H1 (cell line): Measurements from ENCODE around the gene NHS. TPM values are rescaled to one million over a fixed set of nuclear protein-coding genes. Genes with fewer than 3 reads are reported as not detected.

Experiments used
- CTCF ChIA-PET: fragments of 300-600 bp; sonication (Branson Sonifier 250); formaldehyde crosslinking; loops from one replicate; lab custom pipeline; 2021; ENCODE audit not compliant: partially characterized antibody; lab: Charles Lee
- POLR2A ChIA-PET: fragments of 300-600 bp; sonication (Branson Sonifier 250); formaldehyde crosslinking; loops from one replicate; lab custom pipeline; 2021; ENCODE audit warnings: inconsistent platforms; ENCODE audit not compliant: partially characterized antibody; lab: Charles Lee
- DNase-seq, 2 experiments: peaks; one replicate each; pipeline versions ENCODE4 v3.0.0 to v3.0.0-alpha.2; 2010 to 2022; ENCODE audit warnings: low spot score in 2 of 2, low read depth in 1 of 2, mixed read lengths in 1 of 2
- FAIRE-seq: peaks from 2 replicates; lab custom pipeline; 2011; peaks lifted over from hg19 to GRCh38; lab: Jason Lieb, UNC
- H2AFZ ChIP-seq: 2 replicates; pipeline ENCODE4 v1.8.1; 2012; ENCODE audit warnings: low read length, inconsistent platforms
- H2AK5ac ChIP-seq: 2 replicates; pipeline ENCODE4 v1.6.1; 2013; ENCODE audit warnings: low read depth, low read length
- H2BK120ac ChIP-seq: replicated peaks from 2 replicates; pipeline ENCODE3; 2013; ENCODE audit warnings: low read depth, low read length, inconsistent platforms
- H2BK12ac ChIP-seq: 2 replicates; pipeline ENCODE4 v1.6.1; 2013; ENCODE audit warnings: low read depth, low read length
- H2BK15ac ChIP-seq: 2 replicates; pipeline ENCODE4 v1.6.1; 2013; ENCODE audit warnings: low read length
- H2BK20ac ChIP-seq: 2 replicates; pipeline ENCODE4 v1.6.1; 2013; ENCODE audit warnings: low read length
- H2BK5ac ChIP-seq: 2 replicates; pipeline ENCODE4 v1.6.1; 2013; ENCODE audit warnings: low read depth, low read length
- H3K14ac ChIP-seq: 2 replicates; pipeline ENCODE4 v1.6.1; 2013; ENCODE audit warnings: inconsistent platforms; ENCODE audit not compliant: insufficient read length
- H3K18ac ChIP-seq: 2 replicates; pipeline ENCODE4 v1.6.1; 2013; ENCODE audit warnings: low read length; ENCODE audit errors: extremely low read depth
- H3K23ac ChIP-seq: 2 replicates; pipeline ENCODE4 v1.6.1; 2013; ENCODE audit warnings: inconsistent platforms; ENCODE audit not compliant: insufficient read length
- H3K23me2 ChIP-seq: 2 replicates; pipeline ENCODE4 v1.6.1; 2013; ENCODE audit warnings: low read depth, low read length
- H3K27ac ChIP-seq: 2 replicates; pipeline ENCODE4 v1.6.1; 2011; ENCODE audit warnings: low read depth, low read length, inconsistent platforms
- H3K27me3 ChIP-seq, 4 experiments: replicated peaks in 1 of 4; 1 replicate in 1 of 4; 2 replicates in 3 of 4; pipeline versions ENCODE4 v1.6.1 to v1.8.1; 2011 to 2013; ENCODE audit warnings: low read length in 3 of 4, mild to moderate bottlenecking in 3 of 4, inconsistent platforms in 2 of 4, mixed read lengths in 2 of 4, moderate library complexity in 1 of 4; ENCODE audit not compliant: control insufficient read depth in 3 of 4, insufficient read depth in 3 of 4; ENCODE audit errors: extremely low read depth in 1 of 4
- H3K36me3 ChIP-seq, 4 experiments: 2 replicates each; pipeline versions ENCODE4 v1.6.1 to v1.8.1; 2011 to 2013; ENCODE audit warnings: mild to moderate bottlenecking in 4 of 4, low read length in 3 of 4, moderate library complexity in 2 of 4, control low read depth in 1 of 4, inconsistent platforms in 1 of 4; ENCODE audit not compliant: insufficient read depth in 4 of 4, control insufficient read depth in 2 of 4
- H3K4ac ChIP-seq: replicated peaks from 2 replicates; pipeline ENCODE3; 2013; ENCODE audit warnings: low read length, low read depth, mixed read lengths, inconsistent platforms; ENCODE audit not compliant: insufficient read length
- H3K4me1 ChIP-seq, 4 experiments: replicated peaks in 1 of 4; 1 replicate in 1 of 4; 2 replicates in 3 of 4; pipeline versions ENCODE4 v1.6.1 to v1.8.1; 2011 to 2013; ENCODE audit warnings: low read length in 3 of 4, inconsistent platforms in 2 of 4, mixed read lengths in 1 of 4; ENCODE audit not compliant: insufficient read depth in 4 of 4, control insufficient read depth in 3 of 4
- H3K4me2 ChIP-seq, 2 experiments: 2 replicates each; pipeline versions ENCODE4 v1.6.1 to v1.8.1; 2011 to 2013; ENCODE audit warnings: low read depth in 2 of 2, low read length in 2 of 2, control low read depth in 1 of 2, inconsistent platforms in 1 of 2, mild to moderate bottlenecking in 1 of 2; ENCODE audit not compliant: insufficient read depth in 1 of 2
- H3K4me3 ChIP-seq, 4 experiments: fragments of 200-600, 300-600 bp in 1 of 4; sonication (generic), shearing (Covaris generic), sonication (Bioruptor Twin) in 1 of 4; 2 replicates each; pipeline versions ENCODE4 v1.5.1 to v1.8.1; 2011 to 2016; ENCODE audit warnings: low read length in 4 of 4, low read depth in 3 of 4, control low read depth in 2 of 4, inconsistent platforms in 2 of 4, mild to moderate bottlenecking in 2 of 4, mixed read lengths in 1 of 4, moderate library complexity in 1 of 4; ENCODE audit not compliant: insufficient read depth in 2 of 4; ENCODE audit errors: extremely low read depth in 1 of 4
- H3K56ac ChIP-seq: replicated peaks from 2 replicates; pipeline ENCODE3; 2013; ENCODE audit warnings: low read depth, mild to moderate bottlenecking, mixed read lengths, low read length, inconsistent platforms; ENCODE audit not compliant: insufficient read length
- H3K79me1 ChIP-seq: 2 replicates; pipeline ENCODE4 v1.6.1; 2013; ENCODE audit warnings: low read depth, low read length, control low read depth
- H3K79me2 ChIP-seq, 2 experiments: 2 replicates each; pipeline versions ENCODE4 v1.6.1 to v1.8.1; 2012 to 2013; ENCODE audit warnings: low read length in 2 of 2, mild to moderate bottlenecking in 2 of 2, inconsistent platforms in 1 of 2; ENCODE audit not compliant: insufficient read depth in 2 of 2, control insufficient read depth in 1 of 2
- H3K9ac ChIP-seq, 4 experiments: replicated peaks in 1 of 4; 1 replicate in 1 of 4; 2 replicates in 3 of 4; pipeline versions ENCODE4 v1.6.1 to v1.8.1; 2011 to 2013; ENCODE audit warnings: low read depth in 3 of 4, low read length in 3 of 4, control low read depth in 2 of 4, mild to moderate bottlenecking in 2 of 4, moderate library complexity in 2 of 4, inconsistent platforms in 1 of 4; ENCODE audit errors: extremely low read depth in 1 of 4
- H3K9me3 ChIP-seq, 2 experiments: 2 replicates each; pipeline versions ENCODE4 v1.6.1 to v1.8.1; 2012 to 2013; ENCODE audit warnings: mild to moderate bottlenecking in 2 of 2, moderate library complexity in 2 of 2, control low read depth in 1 of 2, inconsistent platforms in 1 of 2, low read depth in 1 of 2, low read length in 1 of 2, mixed read lengths in 1 of 2; ENCODE audit not compliant: insufficient read depth in 2 of 2
- H4K20me1 ChIP-seq, 2 experiments: replicated peaks in 1 of 2; 2 replicates each; pipeline versions ENCODE3 to v1.8.1; 2011 to 2013; ENCODE audit warnings: inconsistent platforms in 2 of 2, low read length in 2 of 2, mild to moderate bottlenecking in 1 of 2; ENCODE audit not compliant: insufficient read depth in 2 of 2, control insufficient read depth in 1 of 2
- H4K5ac ChIP-seq: 2 replicates; pipeline ENCODE4 v1.6.1; 2013; ENCODE audit warnings: low read length, low read depth, mixed read lengths, inconsistent platforms; ENCODE audit not compliant: insufficient read length
- H4K8ac ChIP-seq: 2 replicates; pipeline ENCODE4 v1.8.0; 2013; ENCODE audit warnings: mild to moderate bottlenecking, moderate library complexity, low read length, inconsistent platforms; ENCODE audit not compliant: insufficient read depth; ENCODE audit errors: extremely low read depth
- H4K91ac ChIP-seq: replicated peaks from 2 replicates; pipeline ENCODE3; 2013; ENCODE audit warnings: low read length, mixed read lengths, inconsistent platforms; ENCODE audit not compliant: insufficient read length
- ASH2L ChIP-seq: fragments of 200-600, 300-600 bp; sonication (generic); IDR thresholded peaks from one replicate; pipeline ENCODE4 v1.7.1; 2017; ENCODE audit warnings: low read length
- BCL11A ChIP-seq, 2 experiments: IDR thresholded peaks; one replicate each; pipeline ENCODE4 v1.6.1; 2011; ENCODE audit warnings: low read depth in 2 of 2, low read length in 2 of 2, mild to moderate bottlenecking in 2 of 2
- CEBPB ChIP-seq: IDR thresholded peaks from 2 replicates; pipeline ENCODE4 v1.6.1; 2012; ENCODE audit warnings: low read depth, low read length
- EZH2 ChIP-seq: fragments of 200-600 bp; sonication (generic); IDR thresholded peaks from 2 replicates; pipeline ENCODE4 v1.7.1; 2012; ENCODE audit warnings: low read depth, mild to moderate bottlenecking, moderate library complexity, low read length, inconsistent platforms; ENCODE audit not compliant: severe bottlenecking
- HDAC2 ChIP-seq, 2 experiments: fragments of 300-600 bp in 1 of 2; sonication (generic) in 1 of 2; IDR thresholded peaks; 2 replicates each; pipeline ENCODE4 v1.6.1; 2011 to 2012; ENCODE audit warnings: low read depth in 2 of 2, low read length in 2 of 2, mild to moderate bottlenecking in 2 of 2, moderate library complexity in 2 of 2, borderline replicate concordance in 1 of 2, inconsistent platforms in 1 of 2
- HDAC6 ChIP-seq: IDR thresholded peaks from one replicate; pipeline ENCODE4 v1.7.1; 2012; ENCODE audit warnings: low read depth, mild to moderate bottlenecking, inconsistent platforms, low read length, moderate library complexity
- JUN ChIP-seq: IDR thresholded peaks from 2 replicates; pipeline ENCODE4 v1.6.1; 2011; ENCODE audit warnings: low read depth, mild to moderate bottlenecking, improper control_type of control experiment, low read length
- KDM4A ChIP-seq: IDR thresholded peaks from one replicate; pipeline ENCODE4 v1.7.1; 2012; ENCODE audit warnings: low read depth, mild to moderate bottlenecking, moderate library complexity, low read length, inconsistent platforms; ENCODE audit not compliant: severe bottlenecking
- MAX ChIP-seq: IDR thresholded peaks from 2 replicates; pipeline ENCODE4 v1.6.1; 2012; ENCODE audit warnings: inconsistent platforms
- POU5F1 ChIP-seq: IDR thresholded peaks from 2 replicates; pipeline ENCODE4 v1.6.1; 2011; ENCODE audit warnings: low read depth, mild to moderate bottlenecking, low read length, moderate library complexity
- SAP30 ChIP-seq: fragments of 300-600 bp; sonication (generic); IDR thresholded peaks from 2 replicates; pipeline ENCODE4 v1.7.1; 2012; ENCODE audit warnings: low read length, moderate library complexity, mild to moderate bottlenecking, inconsistent platforms; ENCODE audit not compliant: insufficient read depth, insufficient replicate concordance
- SP4 ChIP-seq: IDR thresholded peaks from 2 replicates; pipeline ENCODE4 v1.6.1; 2012; ENCODE audit warnings: low read length, inconsistent platforms
- SRF ChIP-seq: IDR thresholded peaks from 2 replicates; pipeline ENCODE4 v1.6.1; 2011; ENCODE audit warnings: mild to moderate bottlenecking, low read depth, low read length, moderate library complexity
- TAF7 ChIP-seq: optimal IDR thresholded peaks from 2 replicates; pipeline ENCODE3; 2011; ENCODE audit warnings: low read depth, mild to moderate bottlenecking, inconsistent platforms, low read length, moderate library complexity, borderline replicate concordance
- ZNF274 ChIP-seq: IDR thresholded peaks from 2 replicates; pipeline ENCODE4 v1.7.0; 2012; ENCODE audit warnings: low read length, borderline replicate concordance; ENCODE audit errors: extremely low read depth
- WGBS, 2 experiments: shearing (Covaris generic) in 1 of 2; methylation state at CpG; one replicate each; pipeline versions ENCODE4 v1.1.6 to v1.1.7; 2013 to 2015; ENCODE audit warnings: low lambda C conversion rate in 2 of 2, mixed read lengths in 2 of 2, inconsistent platforms in 1 of 2, low coverage in 1 of 2, missing lambda C conversion rate in 1 of 2; ENCODE audit not compliant: insufficient replicate concordance in 2 of 2, insufficient coverage in 1 of 2, insufficient read length in 1 of 2; ENCODE audit errors: extremely low coverage in 1 of 2, missing lambda C conversion rate in 1 of 2; 5-methylcytosine and 5-hydroxymethylcytosine counted together
- polyA plus RNA-seq, 7 experiments: library from polyadenylated mRNA; depleted of rRNA in 3 of 7; stranded (reverse) in 5 of 7; unstranded in 2 of 7; fragments of >200 nt in 5 of 7; fragments of 200-250 nt in 2 of 7; gene quantifications; 1 replicate in 5 of 7; 2 replicates in 1 of 7; 4 replicates in 1 of 7; pipeline versions ENCODE4 v1.2.1 to v1.2.3, GENCODE V29; 2011 to 2013; ENCODE audit warnings: missing spikeins in 2 of 7, mixed read lengths in 2 of 7
- total RNA-seq: library from RNA; stranded (reverse); fragmentation: NEBNext Ultra II Directional; extraction: Animal tissue kit (Norgen Biotek cat#: 25700); gene quantifications from 2 replicates; pipeline ENCODE4 v1.2.1, GENCODE V29; 2021

NHS gene
- total and polyA plus RNA-seq, 2 of the 8 experiments (the other 6 are each of a cell fraction or from before 2014, with no cell fraction given): 2.2 to 6.7 TPM

- Histone ChIP-seq H4K20me1 (no peaks in the 10 kb centered on the region), H3K9me3 (no peaks in the 10 kb centered on the region), H3K79me2 (no peaks in the 10 kb centered on the region), H3K79me1 (no peaks in the 10 kb centered on the region), H2BK12ac (no peak overlapping the region), H2BK5ac (no peak overlapping the region), H2AK5ac (no peak overlapping the region), H2BK120ac (no peak overlapping the region), H2AFZ (no peak overlapping the region), H3K4ac (no peak overlapping the region), H3K14ac (no peak overlapping the region), H4K5ac (no peak overlapping the region), H2BK20ac (no peak overlapping the region), H3K4me2 (no peak overlapping the region), H3K36me3 (no peaks in the 10 kb centered on the region), H3K56ac (no peak overlapping the region), H3K27me3 (no peaks in the 10 kb centered on the region), H3K18ac (no peak overlapping the region), H3K27ac (no peak overlapping the region), H2BK15ac (no peak overlapping the region), H4K8ac (no peak overlapping the region), H4K91ac (no peak overlapping the region), H3K4me3 (no peak overlapping the region), H3K4me1 (no peaks in the 10 kb centered on the region), H3K9ac (no peak overlapping the region), H3K23me2 (no peaks in the 10 kb centered on the region), H3K23ac (no peak overlapping the region)
- WGBS, 2 experiments: 75% methylated on average over 3 of the region's 3 CpGs; no CpG with 5 or more reads in 1 of the 2 experiments
- CTCF ChIA-PET: no interaction called here
- DNase-seq (no peak), FAIRE-seq (no peak)
- POLR2A ChIA-PET: no interaction called here
- no peak for TF ChIP-seq HDAC2 (IDR thresholded peaks at IDR 0.05; ENCODE audit: borderline replicate concordance in 1 of 2, low read depth in 2 of 2, low read length in 2 of 2)
- no peak for TF ChIP-seq SP4
- no peak for TF ChIP-seq ZNF274
- TF ChIP-seq CEBPB: no peak
- no peak for TF ChIP-seq MAX
- no peak for TF ChIP-seq SRF
- TF ChIP-seq ASH2L: no peak
- no peak for TF ChIP-seq BCL11A (IDR thresholded peaks at IDR 0.05; ENCODE audit: low read depth in 2 of 2, low read length in 2 of 2)
- no peak for TF ChIP-seq SAP30
- TF ChIP-seq KDM4A: no peak
- no peak for TF ChIP-seq EZH2
- TF ChIP-seq POU5F1: no peak
- TF ChIP-seq TAF7: no peak
- TF ChIP-seq JUN: no peak
- TF ChIP-seq HDAC6: no peak
These were observed 7.0 kb upstream of the NHS start for GRCh38 chrX:17368002-17368401.
